ENCODE measurements around the gene TTL.

- TF ChIP-seq CTCF (IDR thresholded peaks at IDR 0.05): no peak
- no peak for TF ChIP-seq POLR2A (IDR thresholded peaks at IDR 0.05)
Observed at GRCh38 chr2:112459372-112459771, 22.6 kb upstream of the TTL start.

All from adrenal gland (tissue), 5 donors.